ENCODE measurements around the gene SREBF1. TPM values are rescaled to one million over a fixed set of nuclear protein-coding genes. Genes with fewer than 3 reads are reported as not detected.

The SREBF1 gene
- total and polyA plus RNA-seq, 2 experiments from 2014 or later: 39.6 to 85.3 TPM

DNA sequence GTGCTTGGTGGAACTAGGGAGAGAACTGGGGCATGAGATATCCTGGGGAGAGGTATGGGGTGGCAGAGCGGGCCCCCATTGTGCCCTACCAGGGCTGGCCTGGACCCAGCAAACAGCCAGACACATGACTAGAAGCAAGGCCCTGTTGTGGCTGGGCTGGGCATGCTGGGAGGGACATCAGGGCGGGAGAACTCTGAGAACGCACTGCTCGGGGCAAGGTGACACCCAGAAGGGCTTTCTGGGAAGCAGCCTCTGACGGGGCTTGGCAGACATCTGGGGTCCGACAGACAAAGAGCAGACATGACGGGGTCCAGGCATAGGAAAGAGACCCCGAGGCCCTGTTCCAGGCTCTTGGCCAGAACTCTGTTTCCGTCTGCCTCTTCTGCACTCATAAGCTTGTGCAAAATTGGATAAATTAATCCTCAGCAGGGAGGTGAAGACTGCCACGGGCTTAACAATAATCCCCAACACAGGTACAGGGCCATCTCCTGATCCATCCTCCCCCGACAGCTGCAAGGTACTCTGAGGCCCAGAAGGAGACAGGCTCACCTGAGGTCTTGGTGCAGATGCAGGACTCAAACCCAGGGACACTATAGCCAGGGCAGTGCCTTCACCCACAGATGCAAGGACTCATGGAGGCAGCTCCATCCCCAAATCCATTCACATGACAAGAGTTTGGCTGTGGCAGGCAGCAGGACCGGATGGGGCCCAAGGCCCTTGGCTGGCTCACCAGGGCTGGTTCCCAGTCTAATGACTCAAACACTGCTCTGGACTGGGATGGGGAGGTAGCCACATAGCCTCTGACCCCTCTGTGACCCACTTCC is 5.4 kb downstream of the SREBF1 start:
- Mint-ChIP-seq H3K9me3 (no peaks in the 10 kb centered on the region), H3K4me3 (no peak overlapping the region), H3K27ac (no peak overlapping the region), H3K27me3 (ENCODE audit: insufficient read depth, low read depth, poor library complexity) (peaks cover 16% of the 10 kb centered on the region), H3K4me1 (peaks cover 50% of the 10 kb centered on the region), H3K36me3 (ENCODE audit: low read depth) (peaks cover 51% of the 10 kb centered on the region)
- Histone ChIP-seq H3K36me3 (ENCODE audit: insufficient read depth) (no peaks in the 10 kb centered on the region), H3K27ac (ENCODE audit: low read depth) (no peak overlapping the region), H2AFZ (no peak overlapping the region), H4K20me1 (replicated peaks; ENCODE audit: insufficient read depth) (peaks cover 72% of the 10 kb centered on the region), H3K4me2 (no peak overlapping the region), H3F3A (replicated peaks; ENCODE audit: low read depth) (no peaks in the 10 kb centered on the region; the same call in 1 of the 2 replicates), H3K79me2 (replicated peaks; ENCODE audit: insufficient read depth) (peaks cover 89% of the 10 kb centered on the region), H3K9me2 (ENCODE audit: insufficient read depth) (no peaks in the 10 kb centered on the region), H3K4me3 (no peak overlapping the region), H3K27me3 (ENCODE audit: insufficient read depth) (no peaks in the 10 kb centered on the region), H3K4me1 (ENCODE audit: insufficient read depth) (peaks cover 22% of the 10 kb centered on the region)
- ATAC-seq (no peak), DNase-seq (ENCODE audit: low spot score) (no peak)
- TF ChIP-seq JUNB (IDR thresholded peaks at IDR 0.05; ENCODE audit: unreplicated experiment) (no peak), EZH2phosphoT487 (IDR thresholded peaks at IDR 0.05; ENCODE audit: unreplicated experiment) (no peak), NANOG (IDR thresholded peaks at IDR 0.05; ENCODE audit: borderline replicate concordance) (no peak), ZNF114 (CRISPR knock-in tag; IDR thresholded peaks at IDR 0.05) (no peak), ZNF331 (CRISPR knock-in tag; IDR thresholded peaks at IDR 0.05; ENCODE audit: low read depth) (no peak), CREB1 (CRISPR knock-in tag; IDR thresholded peaks at IDR 0.05; ENCODE audit: low read depth) (no peak), POLR2AphosphoS5 (IDR thresholded peaks at IDR 0.05; ENCODE audit: low read depth) (no peak)
- TF ChIP-seq, protein P1, sequence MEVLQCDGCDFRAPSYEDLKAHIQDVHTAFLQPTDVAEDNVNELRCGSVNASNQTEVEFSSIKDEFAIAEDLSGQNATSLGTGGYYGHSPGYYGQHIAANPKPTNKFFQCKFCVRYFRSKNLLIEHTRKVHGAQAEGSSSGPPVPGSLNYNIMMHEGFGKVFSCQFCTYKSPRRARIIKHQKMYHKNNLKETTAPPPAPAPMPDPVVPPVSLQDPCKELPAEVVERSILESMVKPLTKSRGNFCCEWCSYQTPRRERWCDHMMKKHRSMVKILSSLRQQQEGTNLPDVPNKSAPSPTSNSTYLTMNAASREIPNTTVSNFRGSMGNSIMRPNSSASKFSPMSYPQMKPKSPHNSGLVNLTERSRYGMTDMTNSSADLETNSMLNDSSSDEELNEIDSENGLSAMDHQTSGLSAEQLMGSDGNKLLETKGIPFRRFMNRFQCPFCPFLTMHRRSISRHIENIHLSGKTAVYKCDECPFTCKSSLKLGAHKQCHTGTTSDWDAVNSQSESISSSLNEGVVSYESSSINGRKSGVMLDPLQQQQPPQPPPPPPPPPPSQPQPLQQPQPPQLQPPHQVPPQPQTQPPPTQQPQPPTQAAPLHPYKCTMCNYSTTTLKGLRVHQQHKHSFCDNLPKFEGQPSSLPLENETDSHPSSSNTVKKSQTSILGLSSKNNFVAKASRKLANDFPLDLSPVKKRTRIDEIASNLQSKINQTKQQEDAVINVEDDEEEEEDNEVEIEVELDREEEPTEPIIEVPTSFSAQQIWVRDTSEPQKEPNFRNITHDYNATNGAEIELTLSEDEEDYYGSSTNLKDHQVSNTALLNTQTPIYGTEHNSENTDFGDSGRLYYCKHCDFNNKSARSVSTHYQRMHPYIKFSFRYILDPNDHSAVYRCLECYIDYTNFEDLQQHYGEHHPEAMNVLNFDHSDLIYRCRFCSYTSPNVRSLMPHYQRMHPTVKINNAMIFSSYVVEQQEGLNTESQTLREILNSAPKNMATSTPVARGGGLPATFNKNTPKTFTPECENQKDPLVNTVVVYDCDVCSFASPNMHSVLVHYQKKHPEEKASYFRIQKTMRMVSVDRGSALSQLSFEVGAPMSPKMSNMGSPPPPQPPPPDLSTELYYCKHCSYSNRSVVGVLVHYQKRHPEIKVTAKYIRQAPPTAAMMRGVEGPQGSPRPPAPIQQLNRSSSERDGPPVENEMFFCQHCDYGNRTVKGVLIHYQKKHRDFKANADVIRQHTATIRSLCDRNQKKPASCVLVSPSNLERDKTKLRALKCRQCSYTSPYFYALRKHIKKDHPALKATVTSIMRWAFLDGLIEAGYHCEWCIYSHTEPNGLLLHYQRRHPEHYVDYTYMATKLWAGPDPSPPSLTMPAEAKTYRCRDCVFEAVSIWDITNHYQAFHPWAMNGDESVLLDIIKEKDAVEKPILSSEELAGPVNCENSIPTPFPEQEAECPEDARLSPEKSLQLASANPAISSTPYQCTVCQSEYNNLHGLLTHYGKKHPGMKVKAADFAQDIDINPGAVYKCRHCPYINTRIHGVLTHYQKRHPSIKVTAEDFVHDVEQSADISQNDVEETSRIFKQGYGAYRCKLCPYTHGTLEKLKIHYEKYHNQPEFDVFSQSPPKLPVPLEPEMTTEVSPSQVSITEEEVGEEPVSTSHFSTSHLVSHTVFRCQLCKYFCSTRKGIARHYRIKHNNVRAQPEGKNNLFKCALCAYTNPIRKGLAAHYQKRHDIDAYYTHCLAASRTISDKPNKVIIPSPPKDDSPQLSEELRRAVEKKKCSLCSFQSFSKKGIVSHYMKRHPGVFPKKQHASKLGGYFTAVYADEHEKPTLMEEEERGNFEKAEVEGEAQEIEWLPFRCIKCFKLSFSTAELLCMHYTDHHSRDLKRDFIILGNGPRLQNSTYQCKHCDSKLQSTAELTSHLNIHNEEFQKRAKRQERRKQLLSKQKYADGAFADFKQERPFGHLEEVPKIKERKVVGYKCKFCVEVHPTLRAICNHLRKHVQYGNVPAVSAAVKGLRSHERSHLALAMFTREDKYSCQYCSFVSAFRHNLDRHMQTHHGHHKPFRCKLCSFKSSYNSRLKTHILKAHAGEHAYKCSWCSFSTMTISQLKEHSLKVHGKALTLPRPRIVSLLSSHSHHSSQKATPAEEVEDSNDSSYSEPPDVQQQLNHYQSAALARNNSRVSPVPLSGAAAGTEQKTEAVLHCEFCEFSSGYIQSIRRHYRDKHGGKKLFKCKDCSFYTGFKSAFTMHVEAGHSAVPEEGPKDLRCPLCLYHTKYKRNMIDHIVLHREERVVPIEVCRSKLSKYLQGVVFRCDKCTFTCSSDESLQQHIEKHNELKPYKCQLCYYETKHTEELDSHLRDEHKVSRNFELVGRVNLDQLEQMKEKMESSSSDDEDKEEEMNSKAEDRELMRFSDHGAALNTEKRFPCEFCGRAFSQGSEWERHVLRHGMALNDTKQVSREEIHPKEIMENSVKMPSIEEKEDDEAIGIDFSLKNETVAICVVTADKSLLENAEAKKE (CRISPR knock-in tag; IDR thresholded peaks at IDR 0.05): no peak
- TF ChIP-seq, protein P2, sequence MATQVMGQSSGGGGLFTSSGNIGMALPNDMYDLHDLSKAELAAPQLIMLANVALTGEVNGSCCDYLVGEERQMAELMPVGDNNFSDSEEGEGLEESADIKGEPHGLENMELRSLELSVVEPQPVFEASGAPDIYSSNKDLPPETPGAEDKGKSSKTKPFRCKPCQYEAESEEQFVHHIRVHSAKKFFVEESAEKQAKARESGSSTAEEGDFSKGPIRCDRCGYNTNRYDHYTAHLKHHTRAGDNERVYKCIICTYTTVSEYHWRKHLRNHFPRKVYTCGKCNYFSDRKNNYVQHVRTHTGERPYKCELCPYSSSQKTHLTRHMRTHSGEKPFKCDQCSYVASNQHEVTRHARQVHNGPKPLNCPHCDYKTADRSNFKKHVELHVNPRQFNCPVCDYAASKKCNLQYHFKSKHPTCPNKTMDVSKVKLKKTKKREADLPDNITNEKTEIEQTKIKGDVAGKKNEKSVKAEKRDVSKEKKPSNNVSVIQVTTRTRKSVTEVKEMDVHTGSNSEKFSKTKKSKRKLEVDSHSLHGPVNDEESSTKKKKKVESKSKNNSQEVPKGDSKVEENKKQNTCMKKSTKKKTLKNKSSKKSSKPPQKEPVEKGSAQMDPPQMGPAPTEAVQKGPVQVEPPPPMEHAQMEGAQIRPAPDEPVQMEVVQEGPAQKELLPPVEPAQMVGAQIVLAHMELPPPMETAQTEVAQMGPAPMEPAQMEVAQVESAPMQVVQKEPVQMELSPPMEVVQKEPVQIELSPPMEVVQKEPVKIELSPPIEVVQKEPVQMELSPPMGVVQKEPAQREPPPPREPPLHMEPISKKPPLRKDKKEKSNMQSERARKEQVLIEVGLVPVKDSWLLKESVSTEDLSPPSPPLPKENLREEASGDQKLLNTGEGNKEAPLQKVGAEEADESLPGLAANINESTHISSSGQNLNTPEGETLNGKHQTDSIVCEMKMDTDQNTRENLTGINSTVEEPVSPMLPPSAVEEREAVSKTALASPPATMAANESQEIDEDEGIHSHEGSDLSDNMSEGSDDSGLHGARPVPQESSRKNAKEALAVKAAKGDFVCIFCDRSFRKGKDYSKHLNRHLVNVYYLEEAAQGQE (IDR thresholded peaks at IDR 0.05; ENCODE audit: unreplicated experiment): no peak
